Activated B cell treated with CpG ODN at 0.5 μM for 24 hours (primary cell): ENCODE data around the gene ZSCAN9. TPM values are rescaled to one million over a fixed set of nuclear protein-coding genes. Genes with fewer than 3 reads are reported as not detected.

Source experiments
- ATAC-seq: fragments of 200-7000 bp; cut with Tn5 transposase; one replicate; pipeline ENCODE4 v1.10.0; 2021; ENCODE audit warnings: low read depth, mild to moderate bottlenecking, moderate library complexity
- CTCF ChIA-PET: fragments of 350-600 bp; sonication (Branson Sonifier 250); formaldehyde crosslinking; loops from one replicate; lab custom pipeline; 2021; ENCODE audit warnings: antibody characterized with exemption; lab: Charles Lee
- POLR2A ChIA-PET: fragments of 350-600 bp; sonication (Branson Sonifier 250); formaldehyde crosslinking; loops from one replicate; lab custom pipeline; 2021; ENCODE audit warnings: antibody characterized with exemption; lab: Charles Lee
- DNase-seq: peaks from one replicate; pipeline ENCODE4 v3.0.0; 2022
- H3K27ac Mint-ChIP-seq: one replicate; pipeline ENCODE4 v1.8.0; 2020; ENCODE audit warnings: mixed read lengths
- H3K27me3 Mint-ChIP-seq: one replicate; pipeline ENCODE4 v1.8.0; 2021; ENCODE audit warnings: mixed read lengths
- H3K36me3 Mint-ChIP-seq: one replicate; pipeline ENCODE4 v1.8.0; 2021; ENCODE audit warnings: low read depth, mixed read lengths
- H3K4me1 Mint-ChIP-seq: one replicate; pipeline ENCODE4 v1.8.0; 2021; ENCODE audit warnings: mixed read lengths
- H3K4me3 Mint-ChIP-seq: one replicate; pipeline ENCODE4 v1.8.0; 2020; ENCODE audit warnings: mild to moderate bottlenecking, mixed read lengths
- H3K9me3 Mint-ChIP-seq: one replicate; pipeline ENCODE4 v1.8.0; 2020; ENCODE audit warnings: mixed read lengths
- CTCF ChIP-seq: fragments of 200-600 bp; IDR thresholded peaks from one replicate; pipeline ENCODE4 v1.8.0; 2022; ENCODE audit warnings: antibody characterized with exemption, mild to moderate bottlenecking
- intact Hi-C: fragments of 100-400 bp; cut with micrococcal nuclease; formaldehyde crosslinking; loops from one replicate; pipeline ENCODE4 v1.15.1; 2024
- total RNA-seq: library from RNA; stranded (reverse); gene quantifications from 2 replicates; pipeline ENCODE4 v1.2.3, GENCODE V29; 2022

ZSCAN9 gene
- total RNA-seq, 1 donor from 2014 or later = 30.3 TPM

GRCh38 chr6:28220257-28221133, 4.6 kb upstream of the ZSCAN9 start:
- DNase-seq = no peak
- peaks cover 41% of the 10 kb centered on the region for H3K27me3 Mint-ChIP-seq
- H3K36me3 Mint-ChIP-seq = peaks cover 5% of the 10 kb centered on the region
- intact Hi-C loops = no loop called here
- ChIA-PET POLR2A (interaction anchor here (0.6 to 1.1 kb wide), 3 partner anchors 79 to 356 kb away, joined by 3 to 13 read pairs (median 4); a partner anchor contains a TSS), CTCF (no interaction called here)
- no peak overlapping the region for H3K4me3 Mint-ChIP-seq
- H3K27ac Mint-ChIP-seq = no peak overlapping the region
- TF ChIP-seq CTCF = no peak
- no peak for ATAC-seq
- peaks cover 21% of the 10 kb centered on the region for H3K4me1 Mint-ChIP-seq
- H3K9me3 Mint-ChIP-seq = no peaks in the 10 kb centered on the region

DNA sequence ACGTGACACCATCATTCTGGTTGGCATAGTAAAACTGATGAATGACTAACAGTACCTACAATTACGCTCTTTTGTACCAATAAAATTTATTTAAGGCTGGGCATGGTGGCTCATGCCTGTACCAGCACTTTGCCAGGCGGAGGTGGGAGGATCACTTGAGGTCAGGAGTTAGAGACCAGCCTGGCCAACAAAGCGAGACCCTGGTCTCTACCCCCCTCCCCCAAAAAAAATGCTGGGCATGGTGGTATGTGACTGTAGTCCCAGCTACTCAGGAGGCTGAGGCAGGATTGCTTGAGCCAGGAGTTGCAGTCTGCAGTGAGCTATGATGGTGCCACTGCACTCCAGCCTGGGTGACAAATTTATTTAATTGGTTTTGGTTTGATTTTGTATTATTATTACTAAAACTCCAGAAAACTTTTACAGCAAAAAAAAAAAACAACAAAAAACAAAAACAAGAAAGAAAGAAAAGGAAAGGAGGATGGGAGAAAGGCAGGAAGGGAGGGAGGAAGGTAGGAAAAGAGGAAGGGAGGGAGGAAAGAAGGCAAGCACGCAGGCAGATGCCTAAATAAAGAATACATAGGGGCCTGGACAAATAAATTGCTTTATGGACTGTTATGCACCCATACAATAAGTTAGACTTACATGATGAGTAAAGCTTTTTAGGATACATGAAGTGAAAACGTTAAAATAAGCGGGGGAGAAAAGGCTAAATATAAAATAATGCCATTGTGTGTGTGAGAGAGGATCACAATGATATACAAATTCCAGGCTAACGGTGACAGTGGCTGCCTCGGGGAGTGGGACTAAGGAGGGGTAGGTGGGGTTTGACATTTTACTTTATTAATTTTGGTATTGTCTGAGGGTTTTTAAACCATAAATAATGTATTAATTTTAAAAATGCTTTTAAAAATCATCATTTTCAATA, 682 bp upstream of the ZSCAN9 start:
- POLR2A ChIA-PET = interaction anchor here (1.0 to 2.0 kb wide), 3 partner anchors 28 to 120 kb away, joined by 3 to 5 read pairs (median 5); partner anchors contain the start of gene ZKSCAN4
- no peak for ATAC-seq
- no peaks in the 10 kb centered on the region for H3K9me3 Mint-ChIP-seq
- peaks cover 25% of the 10 kb centered on the region for H3K27me3 Mint-ChIP-seq
- H3K27ac Mint-ChIP-seq = peak overlapping the region; percentile 68
- H3K4me3 Mint-ChIP-seq = peak overlapping the region; percentile 88
- CTCF ChIA-PET = no interaction called here
- H3K4me1 Mint-ChIP-seq = peaks cover 21% of the 10 kb centered on the region
- intact Hi-C loops = loop anchor here (1.0 to 2.0 kb wide), 5 partner anchors 28 to 174 kb away; partner anchors contain the start of genes PGBD1, ZKSCAN4 and ZSCAN12
- no peak for DNase-seq
- H3K36me3 Mint-ChIP-seq = peaks cover 30% of the 10 kb centered on the region
- TF ChIP-seq CTCF = no peak

GRCh38 chr6:28226460-28226859, 1.4 kb downstream of the ZSCAN9 start:
- Mint-ChIP-seq H3K27ac (no peak overlapping the region), H3K36me3 (peaks cover 46% of the 10 kb centered on the region), H3K4me3 (no peak overlapping the region), H3K27me3 (peaks cover 15% of the 10 kb centered on the region), H3K9me3 (no peaks in the 10 kb centered on the region), H3K4me1 (peaks cover 21% of the 10 kb centered on the region)
- ChIA-PET POLR2A (interaction anchor here (2.2 kb wide), 1 partner anchor 86 kb away, joined by 11 read pairs; the partner anchor contains the start of gene ZKSCAN8), CTCF (interaction anchor here (1.1 kb wide), 1 partner anchor 130 kb away, joined by 3 read pairs; no protein-coding TSS in a partner anchor)
- intact Hi-C loops = no loop called here
- ATAC-seq (no peak), DNase-seq (no peak)
- TF ChIP-seq CTCF = no peak

GRCh38 chr6:28232785-28233184, 7.7 kb downstream of the ZSCAN9 start:
- ChIA-PET CTCF (no interaction called here), POLR2A (no interaction called here)
- no peak for TF ChIP-seq CTCF
- H3K9me3 Mint-ChIP-seq = peaks cover 5% of the 10 kb centered on the region
- H3K27me3 Mint-ChIP-seq = no peaks in the 10 kb centered on the region
- H3K4me1 Mint-ChIP-seq = no peaks in the 10 kb centered on the region
- intact Hi-C loops = no loop called here
- peaks cover 65% of the 10 kb centered on the region for H3K36me3 Mint-ChIP-seq
- ATAC-seq (no peak), DNase-seq (no peak)
- no peak overlapping the region for H3K4me3 Mint-ChIP-seq
- H3K27ac Mint-ChIP-seq = no peak overlapping the region
